Skeletal muscle satellite cell (primary cell): ENCODE data around the gene SNX6. TPM values are rescaled to one million over a fixed set of nuclear protein-coding genes. Genes with fewer than 3 reads are reported as not detected.
"Not testable (repeated sequence)": the region's sequence is repeated elsewhere in the genome, so short reads cannot be mapped to it uniquely, and the experiment has no call there.

Experiments used
- H3K27me3 ChIP-seq: 2 replicates; pipeline ENCODE4 v1.7.0; 2013; ENCODE audit warnings: low read length; ENCODE audit not compliant: control insufficient read depth, insufficient read depth
- H3K36me3 ChIP-seq: 2 replicates; pipeline ENCODE4 v1.7.0; 2013; ENCODE audit warnings: mild to moderate bottlenecking, control low read depth, low read length; ENCODE audit not compliant: insufficient read depth
- H3K4me1 ChIP-seq: 2 replicates; pipeline ENCODE4 v1.7.0; 2013; ENCODE audit warnings: low read length; ENCODE audit not compliant: control insufficient read depth, insufficient read depth
- H3K4me2 ChIP-seq: 2 replicates; pipeline ENCODE4 v1.7.0; 2013; ENCODE audit warnings: mild to moderate bottlenecking, low read length
- H3K4me3 ChIP-seq: 2 replicates; pipeline ENCODE4 v1.7.0; 2013; ENCODE audit warnings: low read length
- H3K9ac ChIP-seq: 2 replicates; pipeline ENCODE4 v1.7.0; 2013; ENCODE audit warnings: mild to moderate bottlenecking, low read depth, low read length, moderate library complexity
- H3K9me3 ChIP-seq: replicated peaks from 2 replicates; pipeline ENCODE4 v1.7.0; 2013; ENCODE audit warnings: mild to moderate bottlenecking, control low read depth, low read length
- small RNA-seq: library from RNA; depleted of rRNA; stranded (forward); fragments of <200 nt; gene quantifications from one replicate; pipeline ENCODE3, GENCODE V24; 2012

Gene SNX6

DNA sequence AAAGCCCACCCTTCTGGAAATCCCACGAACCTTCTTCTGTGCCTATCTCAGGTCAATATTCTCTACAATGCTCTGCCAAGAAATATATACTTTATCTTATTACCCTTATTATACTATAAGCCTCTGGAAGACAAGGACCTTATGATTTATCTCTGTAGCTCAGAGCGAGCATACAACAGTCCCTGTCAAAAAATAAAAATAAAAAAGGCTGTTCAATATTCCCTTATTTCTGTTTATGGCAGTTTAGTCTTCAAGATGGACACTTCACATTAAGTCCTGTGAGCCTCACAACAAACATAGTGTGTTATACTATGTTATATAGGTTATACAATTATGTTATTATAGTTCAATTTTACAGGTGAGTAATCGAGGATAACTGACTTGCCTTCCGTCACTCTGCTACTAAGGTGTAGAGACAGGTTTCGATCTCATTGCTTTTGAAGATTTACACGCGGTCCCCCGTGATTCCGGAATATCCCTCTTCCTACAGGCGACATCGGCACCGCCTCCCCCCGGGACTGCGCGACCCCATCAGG is 91.0 kb downstream of the SNX6 start:
- peak overlapping the region; percentile 100 for H3K9ac ChIP-seq
- peaks cover 8% of the 10 kb centered on the region for H3K36me3 ChIP-seq
- H3K27me3 ChIP-seq: no peaks in the 10 kb centered on the region
- H3K4me3 ChIP-seq: peak overlapping the region; percentile 99
- peak overlapping the region; percentile 93 for H3K4me2 ChIP-seq
- peaks cover 14% of the 10 kb centered on the region for H3K4me1 ChIP-seq
- H3K9me3 ChIP-seq: no peaks in the 10 kb centered on the region

DNA sequence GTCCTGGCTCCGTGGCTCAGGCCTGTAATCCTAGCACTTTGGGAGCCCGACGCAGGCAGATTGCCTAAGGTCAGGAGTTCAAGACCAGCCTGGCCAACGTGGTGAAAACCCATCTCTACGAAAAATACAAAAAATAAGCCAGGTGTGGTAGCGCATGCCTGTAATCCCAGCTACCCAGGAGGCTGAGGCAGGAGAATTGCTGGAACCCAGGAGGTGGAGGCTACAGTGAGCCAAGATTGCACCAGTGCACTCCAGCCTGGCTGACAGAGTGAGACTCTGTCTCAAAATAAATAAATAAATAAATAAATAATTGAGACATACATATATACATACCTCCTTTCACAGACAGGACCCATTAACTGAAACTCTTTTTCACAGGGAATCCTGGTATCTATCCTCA is 91.9 kb downstream of the SNX6 start:
- H3K36me3 ChIP-seq: peaks cover 12% of the 10 kb centered on the region
- not testable (repeated sequence) for H3K9me3 ChIP-seq, H3K27me3 ChIP-seq
- H3K4me2 ChIP-seq: peak overlapping the region; percentile 93
- peak overlapping the region; percentile 99 for H3K4me3 ChIP-seq
- H3K9ac ChIP-seq: peak overlapping the region; percentile 100
- H3K4me1 ChIP-seq: peaks cover 14% of the 10 kb centered on the region

DNA sequence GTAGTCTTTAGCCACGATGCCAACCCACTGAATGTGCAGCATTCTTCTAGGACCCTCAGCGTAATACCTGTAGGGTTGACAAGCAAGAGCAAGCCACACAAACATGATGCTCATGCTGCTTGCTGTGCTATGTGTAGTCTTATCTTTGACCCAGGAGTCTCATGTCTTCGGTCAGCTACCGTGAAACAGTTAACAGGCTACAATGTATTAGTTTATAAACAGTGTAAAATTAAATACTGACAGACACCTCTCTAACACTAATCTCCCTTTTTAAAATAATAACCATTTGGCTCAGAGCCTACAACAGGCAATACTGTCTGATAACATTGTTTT is 92.3 kb downstream of the SNX6 start:
- no peaks in the 10 kb centered on the region for H3K27me3 ChIP-seq
- H3K36me3 ChIP-seq: peaks cover 17% of the 10 kb centered on the region
- no peak overlapping the region for H3K4me3 ChIP-seq
- peak overlapping the region; percentile 93 for H3K4me2 ChIP-seq
- H3K9ac ChIP-seq: no peak overlapping the region
- H3K9me3 ChIP-seq: no peaks in the 10 kb centered on the region
- H3K4me1 ChIP-seq: peaks cover 14% of the 10 kb centered on the region

- H3K9me3 ChIP-seq: no peaks in the 10 kb centered on the region
- no peak overlapping the region for H3K4me3 ChIP-seq
- H3K27me3 ChIP-seq: no peaks in the 10 kb centered on the region
- H3K4me1 ChIP-seq: peaks cover 14% of the 10 kb centered on the region
- H3K9ac ChIP-seq: no peak overlapping the region
- peaks cover 17% of the 10 kb centered on the region for H3K36me3 ChIP-seq
- H3K4me2 ChIP-seq: peak overlapping the region; percentile 93
Observed at GRCh38 chr14:34536951-34537676, 92.8 kb downstream of the SNX6 start.

- Histone ChIP-seq H3K36me3 (peaks cover 58% of the 10 kb centered on the region), H3K4me3 (no peak overlapping the region), H3K9ac (no peak overlapping the region), H3K4me1 (no peaks in the 10 kb centered on the region), H3K4me2 (no peak overlapping the region), H3K9me3 (no peaks in the 10 kb centered on the region), H3K27me3 (no peaks in the 10 kb centered on the region)
Observed at GRCh38 chr14:34527591-34527990, 102.4 kb downstream of the SNX6 start.

DNA sequence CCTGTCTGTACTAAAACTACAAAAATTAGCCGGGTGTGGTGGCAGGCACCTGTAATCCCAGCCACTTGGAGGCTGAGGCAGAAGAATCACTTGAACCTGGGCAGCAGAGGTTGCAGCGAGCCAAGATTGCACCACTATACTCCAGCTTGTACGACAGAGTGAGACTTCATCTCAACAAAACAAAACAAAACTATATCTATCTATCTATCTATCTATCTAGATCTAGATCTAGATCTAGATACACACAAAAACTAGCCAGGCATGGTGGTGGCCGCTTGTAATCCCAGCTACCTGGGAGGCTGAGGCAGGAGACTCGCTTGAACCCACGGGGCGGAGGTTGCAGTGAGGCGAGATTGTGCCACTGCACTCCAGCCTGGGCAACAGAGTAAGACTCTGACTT is 105.7 kb downstream of the SNX6 start:
- not testable (repeated sequence) for H3K4me2 ChIP-seq, H3K4me3 ChIP-seq, H3K9me3 ChIP-seq, H3K27me3 ChIP-seq, H3K4me1 ChIP-seq, H3K9ac ChIP-seq
- H3K36me3 ChIP-seq: peaks cover 56% of the 10 kb centered on the region

DNA sequence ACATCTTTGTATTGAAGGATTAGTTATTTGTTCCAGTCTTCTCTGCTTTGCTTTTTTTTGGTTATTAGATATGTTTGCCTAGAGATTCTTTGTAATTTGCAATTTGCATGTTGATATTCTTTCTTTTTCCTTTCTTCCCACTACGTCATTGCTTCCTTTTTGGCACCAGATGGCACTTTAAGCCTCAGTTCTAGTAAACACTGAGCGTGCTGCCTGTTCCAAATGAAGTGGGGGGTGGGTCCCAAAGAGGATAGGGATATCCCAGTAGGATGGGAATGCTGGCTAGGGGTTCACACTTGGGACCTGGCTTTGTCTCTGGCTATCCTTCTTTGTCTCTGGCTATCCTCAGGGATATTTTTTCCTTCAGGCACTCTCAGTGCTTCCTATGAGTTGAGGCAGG is 107.5 kb downstream of the SNX6 start:
- Histone ChIP-seq H3K36me3 (peaks cover 52% of the 10 kb centered on the region), H3K9me3 (no peaks in the 10 kb centered on the region), H3K27me3 (no peaks in the 10 kb centered on the region), H3K9ac (no peak overlapping the region), H3K4me2 (no peak overlapping the region), H3K4me1 (no peaks in the 10 kb centered on the region), H3K4me3 (no peak overlapping the region)

- not testable (repeated sequence) for H3K4me3 ChIP-seq, H3K4me2 ChIP-seq, H3K9me3 ChIP-seq, H3K9ac ChIP-seq, H3K4me1 ChIP-seq, H3K27me3 ChIP-seq
- peaks cover 43% of the 10 kb centered on the region for H3K36me3 ChIP-seq
Observed at GRCh38 chr14:34521071-34521470, 108.9 kb downstream of the SNX6 start.

DNA sequence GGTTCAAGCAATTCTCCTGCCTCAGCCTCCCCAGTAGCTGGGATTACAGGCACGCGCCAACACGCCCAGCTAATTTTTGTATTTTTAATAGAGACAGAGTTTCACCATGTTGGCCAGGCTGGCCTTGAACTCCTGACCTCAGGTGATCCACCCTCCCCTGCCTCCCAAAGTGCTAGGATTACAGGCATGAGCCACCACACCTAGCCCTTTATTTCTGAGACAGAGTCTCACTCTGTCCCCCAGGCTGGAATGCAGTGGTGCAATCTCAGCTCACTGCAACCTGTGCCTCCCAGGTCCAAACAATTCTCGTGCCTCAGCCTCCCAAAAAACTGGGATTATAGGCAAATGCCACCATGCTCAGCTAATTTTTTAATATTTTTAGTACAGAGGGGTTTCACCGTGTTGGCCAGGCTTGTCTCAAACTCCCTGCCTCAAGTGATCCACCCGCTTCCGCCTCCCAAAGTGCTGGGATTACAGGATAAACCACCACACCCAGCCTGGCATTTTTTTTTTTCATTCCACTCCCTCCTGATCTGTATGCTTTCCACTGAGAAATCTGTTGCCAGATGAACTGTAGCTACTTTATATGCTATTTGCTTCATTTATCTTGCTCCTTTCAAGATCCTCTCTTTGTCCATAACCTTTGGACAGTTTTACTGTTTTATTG is 109.5 kb downstream of the SNX6 start:
- not testable (repeated sequence) for H3K4me3 ChIP-seq, H3K27me3 ChIP-seq, H3K9me3 ChIP-seq, H3K9ac ChIP-seq, H3K4me1 ChIP-seq, H3K4me2 ChIP-seq
- peaks cover 41% of the 10 kb centered on the region for H3K36me3 ChIP-seq

Small RNAs within 50 kb of the gene (small RNA-seq; reads per million reads assigned to genes)
- gene RNU1-27P: not detected
- not detected for gene RNU1-28P
- gene RNU6-1261P: not detected
